ENCODE results near the gene TH. TPM values are rescaled to one million over a fixed set of nuclear protein-coding genes. Genes with fewer than 3 reads are reported as not detected.

Gene TH
- total and polyA plus RNA-seq, 2 of the 8 experiments (the other 6 are each of a cell fraction or from before 2014, with no cell fraction given) = 0.09 TPM; not detected in 1

DNA sequence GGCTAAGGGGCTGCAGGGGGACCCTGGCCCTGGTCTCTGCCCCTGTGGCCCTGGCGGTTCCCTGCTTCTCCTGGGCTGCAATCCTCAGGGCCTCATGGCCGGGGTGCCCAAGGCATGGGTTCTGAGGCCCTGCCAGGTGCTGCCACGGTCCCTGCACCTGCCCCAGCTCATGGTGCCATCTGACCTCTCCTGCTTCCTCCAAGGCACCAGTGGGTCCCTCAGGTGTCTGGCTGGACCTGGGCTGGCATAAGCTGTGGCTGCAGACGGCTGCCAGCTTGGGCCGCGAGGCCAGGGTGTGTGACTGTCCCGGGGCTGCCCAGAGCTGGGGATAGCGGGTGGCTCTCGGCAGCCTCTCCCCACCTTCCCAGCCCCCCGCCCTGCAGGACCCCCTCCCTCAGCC lies 12.6 kb downstream of the TH start (continued):
- TF ChIP-seq EZH2 (IDR thresholded peaks at IDR 0.05; ENCODE audit: low read depth, low read length, severe bottlenecking) (no peak), SIRT6 (IDR thresholded peaks at IDR 0.05; ENCODE audit: low read length) (no peak), CBX8 (IDR thresholded peaks at IDR 0.05; ENCODE audit: borderline replicate concordance, low read depth, low read length) (no peak), NRF1 (IDR thresholded peaks at IDR 0.05; ENCODE audit: low read depth, low read length) (no peak), POU5F1 (IDR thresholded peaks at IDR 0.05; ENCODE audit: low read depth, low read length) (no peak), SP4 (IDR thresholded peaks at IDR 0.05; ENCODE audit: low read length) (no peak), EP300 (IDR thresholded peaks at IDR 0.05; ENCODE audit: borderline replicate concordance in 1 of 2, low read depth in 2 of 2, low read length in 2 of 2) (no peak)
